GM18868 (cell line): ENCODE measurements around the gene ALDH18A1.
A peak's percentile ranks its signal among the peaks of the same experiment; 100 is the strongest.
"Not testable (repeated sequence)": the region's sequence is repeated elsewhere in the genome, so short reads cannot be mapped to it uniquely, and the experiment has no call there.

Experiments used
- ATAC-seq: cut with Tn5 transposase; IDR thresholded peaks from one replicate; pipeline ENCODE4 v1.9.1; 2021; ENCODE audit warnings: mild to moderate bottlenecking, moderate library complexity; ENCODE audit not compliant: unreplicated experiment

Gene ALDH18A1

DNA sequence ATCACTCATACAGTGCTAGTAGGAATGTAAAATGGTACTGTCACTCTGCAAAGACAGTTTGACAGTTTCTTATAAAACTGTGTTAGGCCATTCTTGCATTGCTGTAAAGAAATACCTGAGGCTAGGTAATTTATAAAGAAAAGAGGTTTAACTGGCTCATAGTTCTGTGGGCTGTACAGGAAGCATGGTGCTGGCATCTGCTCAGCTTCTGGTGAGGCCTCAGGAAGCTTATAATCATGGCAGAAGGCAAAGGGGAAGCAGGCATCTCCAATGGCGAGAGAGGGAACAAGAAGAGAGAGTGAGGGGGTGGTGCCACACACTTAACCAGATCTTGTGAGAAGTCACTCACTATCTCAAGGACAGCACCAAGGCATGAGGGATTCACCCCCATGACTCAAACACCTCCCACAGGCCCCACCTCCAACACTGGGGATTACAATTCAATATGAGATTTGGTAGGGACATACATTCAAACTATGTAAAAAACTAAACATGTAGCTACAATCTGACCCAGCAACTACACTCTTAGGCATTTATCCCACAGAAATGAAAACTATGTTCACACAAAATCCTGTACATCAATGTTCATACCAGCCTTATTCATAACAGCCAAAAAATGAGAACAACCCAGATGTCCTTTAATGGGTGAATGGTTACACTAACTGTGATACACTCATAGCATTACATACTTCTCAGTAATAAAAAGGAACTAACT lies 5.0 kb downstream of the ALDH18A1 start:
- no peak for ATAC-seq

DNA sequence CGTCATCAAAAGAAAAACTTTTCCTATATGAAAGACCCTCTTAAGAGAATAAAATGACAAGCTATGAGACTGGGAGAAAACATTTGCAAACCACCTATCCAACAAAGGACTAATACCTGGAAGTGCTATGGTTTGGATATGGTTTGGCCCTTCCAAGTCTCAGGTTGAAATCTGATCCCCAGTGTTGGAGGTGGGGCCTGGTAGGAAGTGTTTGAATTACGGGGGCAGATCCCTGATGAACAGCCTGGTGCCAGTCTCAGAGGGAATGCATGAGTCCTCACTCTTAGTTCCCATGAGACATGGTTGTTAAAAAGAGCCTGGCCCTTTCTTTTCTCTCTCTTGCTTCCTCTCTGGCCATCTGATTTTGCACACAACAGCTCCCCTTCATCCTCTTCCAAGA lies 6.3 kb downstream of the ALDH18A1 start:
- ATAC-seq: no peak

DNA sequence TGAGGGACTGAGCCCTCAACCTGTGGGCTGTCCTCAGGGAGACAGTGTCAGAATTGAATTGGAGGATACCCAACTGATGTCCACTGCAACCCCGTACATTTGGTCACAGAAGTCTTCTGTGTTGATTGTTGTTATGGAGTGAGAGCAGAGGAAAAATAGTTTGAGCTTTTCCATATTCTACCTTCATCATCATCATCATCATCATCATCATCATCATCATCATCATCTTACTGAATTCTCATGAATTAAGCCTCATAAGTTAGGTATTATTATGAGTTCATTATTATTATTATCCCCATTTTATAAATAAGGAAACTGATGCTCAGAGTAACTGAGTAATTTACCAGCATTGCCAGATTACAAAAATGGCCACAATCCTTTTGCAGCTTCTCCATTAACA lies 8.4 kb downstream of the ALDH18A1 start:
- ATAC-seq: no peak

DNA sequence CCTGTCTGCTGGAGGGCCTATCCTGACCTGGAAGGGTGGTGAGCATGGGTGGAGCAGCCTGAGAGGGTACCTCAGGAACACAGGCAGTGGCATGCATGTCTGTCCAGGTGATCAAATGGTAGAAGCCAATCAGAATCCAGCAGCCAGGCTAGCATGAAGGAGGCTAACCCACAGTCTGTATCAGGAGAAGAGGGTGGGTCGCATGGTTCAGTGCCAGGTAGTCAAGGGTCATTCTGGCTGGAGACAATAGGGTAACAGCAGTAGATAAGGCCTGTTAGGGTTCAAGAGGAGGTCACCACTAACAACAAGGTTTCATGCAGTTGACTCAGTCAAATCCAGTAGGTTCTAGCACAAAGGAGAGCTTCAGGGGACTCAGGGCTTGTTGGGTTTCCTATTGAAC lies 10.4 kb downstream of the ALDH18A1 start:
- no peak for ATAC-seq

DNA sequence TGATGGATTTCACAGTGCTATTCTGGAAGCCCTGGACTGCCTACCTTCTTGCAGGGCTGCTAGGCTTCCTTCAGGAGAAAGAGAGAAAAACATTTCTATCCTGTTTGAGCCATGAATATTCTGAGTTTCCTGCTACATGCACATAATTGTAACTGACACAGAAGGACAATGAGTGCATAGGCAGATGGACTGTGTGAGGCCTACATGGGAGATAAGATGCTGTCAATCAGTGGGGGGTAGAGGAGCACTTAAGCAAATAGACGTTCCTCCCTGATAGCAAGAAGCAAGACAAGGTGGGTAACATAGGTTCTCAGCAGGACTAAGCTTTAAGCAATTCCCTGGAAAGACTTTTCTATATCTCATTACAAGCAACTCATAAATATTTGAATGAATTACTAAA lies 11.6 kb downstream of the ALDH18A1 start:
- ATAC-seq: no peak

DNA sequence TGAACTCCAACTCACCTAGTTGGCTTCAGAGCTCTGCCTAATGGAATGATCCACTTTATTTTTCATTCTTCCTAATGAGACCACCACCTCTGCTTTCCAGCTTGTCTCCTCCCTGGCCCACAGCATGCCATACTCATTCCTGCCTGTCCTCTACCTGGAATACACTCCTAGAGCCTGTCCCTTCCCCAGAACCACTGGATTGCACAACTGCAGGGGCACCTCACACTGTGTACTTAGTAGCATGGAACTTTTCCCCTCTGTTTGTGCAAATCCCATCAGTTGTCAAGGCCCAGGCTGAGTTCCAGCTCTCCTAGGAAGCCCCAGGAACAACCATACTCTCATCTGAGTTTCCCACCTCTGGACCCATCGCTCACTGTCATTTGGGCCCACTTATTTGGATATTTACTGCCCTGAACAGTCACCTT lies 15.6 kb downstream of the ALDH18A1 start:
- ATAC-seq: no peak

DNA sequence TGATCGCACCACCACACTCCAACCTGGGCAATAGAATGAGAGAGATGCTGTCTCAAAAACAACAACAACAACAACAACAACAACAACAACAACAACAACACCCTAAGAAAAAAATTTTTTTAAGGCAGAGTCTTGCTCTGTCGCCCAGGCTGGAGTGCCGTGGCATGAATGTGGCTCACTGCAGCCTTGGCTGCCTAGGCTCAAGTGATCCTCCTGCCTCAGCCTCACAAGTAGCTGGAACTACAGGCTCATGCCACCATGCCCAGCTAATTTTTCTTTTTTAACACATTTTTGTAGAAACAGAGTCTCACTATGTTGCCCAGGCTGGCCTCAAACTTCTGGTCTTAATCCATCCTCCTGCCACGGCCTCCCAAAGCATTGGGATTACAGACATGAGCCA lies 18.6 kb downstream of the ALDH18A1 start:
- no peak for ATAC-seq

DNA sequence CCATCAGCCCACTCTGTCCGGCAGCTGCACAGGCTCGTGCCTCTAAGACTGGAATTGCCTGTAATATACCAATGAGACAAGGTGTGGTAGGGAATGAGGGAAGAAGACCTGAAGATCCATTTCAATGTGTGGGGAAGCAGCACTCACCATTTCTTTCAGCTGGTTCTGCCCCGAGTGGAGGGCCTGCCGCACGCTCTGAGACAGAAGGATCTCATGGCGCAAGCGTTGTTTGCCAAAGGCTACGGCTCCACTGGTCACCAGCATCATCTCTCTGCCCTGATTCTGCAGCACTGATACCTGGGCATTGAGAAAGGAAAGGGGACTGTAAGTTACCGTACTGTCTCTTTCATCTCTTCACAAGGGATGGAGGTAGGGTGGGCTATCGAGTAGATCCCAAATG lies 19.4 kb downstream of the ALDH18A1 start:
- no peak for ATAC-seq

DNA sequence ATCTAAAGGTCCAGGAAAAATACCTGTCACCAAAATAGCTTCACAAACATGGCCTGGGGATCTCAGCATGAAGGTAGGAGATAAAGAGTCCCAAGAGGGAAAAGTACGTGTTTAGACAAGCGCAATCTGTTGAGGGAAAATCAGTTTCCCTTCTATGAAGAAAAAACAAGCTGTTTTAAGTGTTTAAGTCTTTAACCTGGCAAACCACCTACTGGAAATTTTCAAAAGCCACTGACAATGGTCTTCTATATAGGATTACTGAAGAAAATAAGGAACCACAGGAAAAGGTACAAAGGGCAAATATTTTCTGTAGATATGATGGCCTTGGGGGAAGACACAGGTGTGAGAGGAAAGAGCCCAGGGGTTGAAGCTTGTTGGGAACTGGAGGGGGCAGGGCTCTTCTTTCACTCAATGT lies 21.2 kb downstream of the ALDH18A1 start:
- ATAC-seq: no peak

DNA sequence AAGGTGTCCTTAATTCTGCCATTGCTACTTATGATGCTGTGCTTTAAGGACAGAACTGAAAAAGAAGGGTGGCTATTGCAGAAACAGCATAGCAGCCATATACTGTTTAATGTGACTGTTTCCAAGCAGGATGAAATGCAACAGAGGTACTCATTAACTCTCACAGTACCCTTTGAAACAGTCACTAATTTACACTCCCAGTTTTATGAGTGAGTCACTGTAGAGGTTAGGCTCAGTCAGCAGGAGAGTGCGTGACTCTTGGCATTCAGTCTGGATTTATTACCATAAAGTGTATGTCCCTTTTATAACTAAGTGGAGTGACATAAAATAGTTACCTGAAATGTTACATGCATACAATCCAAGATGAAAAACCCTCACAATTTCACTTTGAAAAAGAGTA lies 27.7 kb downstream of the ALDH18A1 start:
- no peak for ATAC-seq

DNA sequence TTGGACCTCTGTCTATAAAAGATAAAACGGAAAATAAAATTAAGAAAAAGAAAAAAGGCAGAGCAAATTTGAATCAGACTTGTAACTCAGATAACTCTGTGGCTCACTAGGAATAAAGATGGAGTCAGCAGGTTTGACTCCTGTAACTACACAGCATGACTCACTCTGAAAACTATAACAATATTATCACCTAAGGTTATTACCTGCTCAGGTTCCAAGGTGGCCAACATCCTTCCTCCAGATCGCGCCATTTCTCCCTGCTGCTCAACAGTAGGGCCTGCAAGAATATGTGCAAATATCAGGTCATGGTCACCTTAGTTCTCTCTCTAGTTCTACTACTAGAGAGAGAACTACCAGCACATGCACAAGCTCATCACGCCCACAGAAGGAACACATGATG lies 30.0 kb downstream of the ALDH18A1 start:
- ATAC-seq: no peak

DNA sequence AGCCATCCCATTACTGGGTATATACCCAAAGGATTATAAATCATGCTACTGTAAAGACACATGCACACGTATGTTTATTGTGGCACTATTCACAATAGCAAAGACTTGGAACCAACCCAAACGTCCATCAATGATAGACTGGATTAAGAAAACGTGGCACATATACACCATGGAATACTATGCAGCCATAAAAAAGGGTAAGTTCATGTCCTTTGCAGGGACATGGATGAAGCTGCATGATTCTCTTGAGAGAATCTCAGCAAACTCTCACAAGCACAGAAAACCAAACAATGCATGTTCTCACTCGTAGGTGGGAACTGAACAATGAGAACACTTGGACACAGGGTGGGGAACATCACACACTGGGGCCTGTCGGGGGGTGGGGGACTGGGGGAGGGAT lies 36.1 kb downstream of the ALDH18A1 start:
- ATAC-seq: not testable (repeated sequence)

DNA sequence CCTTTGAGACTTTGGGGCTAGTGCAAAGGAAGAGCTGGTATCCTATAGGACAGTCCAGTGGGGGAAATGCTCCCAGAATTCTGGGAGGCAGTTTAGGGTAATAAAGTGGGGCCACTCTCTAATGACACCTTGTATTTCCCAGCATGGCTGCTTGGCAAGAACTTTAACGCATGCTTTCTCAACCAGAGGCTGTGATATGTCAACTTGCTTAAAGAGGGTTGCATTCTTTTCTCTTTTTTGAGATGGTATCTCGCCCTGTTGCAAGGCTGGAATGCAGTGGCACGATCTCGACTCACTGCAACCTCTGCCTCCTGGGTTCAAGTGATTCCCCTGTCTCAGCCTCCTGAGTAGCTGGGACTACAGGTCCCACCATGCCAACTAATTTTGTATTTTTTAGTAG lies 38.4 kb downstream of the ALDH18A1 start:
- no peak for ATAC-seq

DNA sequence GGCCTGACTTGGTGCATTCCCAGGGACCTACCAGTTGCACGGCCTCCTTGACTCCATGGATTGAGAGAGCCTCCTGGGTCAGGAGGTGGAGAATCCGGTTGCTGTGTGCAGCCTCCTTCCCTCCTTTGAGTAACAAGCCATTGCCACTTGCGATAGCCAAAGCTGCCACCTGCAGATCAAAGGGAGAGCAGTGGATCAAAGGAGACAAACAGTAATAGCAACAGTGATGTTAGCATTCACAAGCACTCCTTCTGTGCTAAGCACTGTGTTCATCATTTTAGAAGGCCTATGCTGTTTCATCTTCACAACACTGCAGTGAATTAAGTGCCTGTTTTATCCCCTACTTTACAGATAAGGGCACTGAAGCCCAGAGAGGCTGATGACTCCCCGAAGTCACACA lies 40.1 kb downstream of the ALDH18A1 start:
- no peak for ATAC-seq

DNA sequence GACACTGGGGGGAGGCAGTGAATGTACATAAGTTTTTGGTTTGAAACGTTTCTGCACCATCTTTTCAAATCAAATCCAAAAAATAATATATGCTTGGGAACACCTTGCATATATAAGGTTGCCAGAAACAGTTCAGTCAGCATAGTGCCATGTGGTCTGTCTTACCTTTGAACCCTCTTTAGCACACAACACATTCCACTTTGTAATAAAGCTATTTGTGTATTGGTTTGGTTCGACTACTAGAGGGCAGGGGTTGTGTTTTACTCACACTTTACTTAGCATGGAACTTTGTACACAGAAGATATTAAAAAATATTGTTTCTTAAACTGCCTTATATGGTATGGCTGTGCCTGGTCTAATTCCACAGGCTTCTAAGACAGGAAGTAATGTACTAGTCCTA lies 43.2 kb downstream of the ALDH18A1 start:
- no peak for ATAC-seq

DNA sequence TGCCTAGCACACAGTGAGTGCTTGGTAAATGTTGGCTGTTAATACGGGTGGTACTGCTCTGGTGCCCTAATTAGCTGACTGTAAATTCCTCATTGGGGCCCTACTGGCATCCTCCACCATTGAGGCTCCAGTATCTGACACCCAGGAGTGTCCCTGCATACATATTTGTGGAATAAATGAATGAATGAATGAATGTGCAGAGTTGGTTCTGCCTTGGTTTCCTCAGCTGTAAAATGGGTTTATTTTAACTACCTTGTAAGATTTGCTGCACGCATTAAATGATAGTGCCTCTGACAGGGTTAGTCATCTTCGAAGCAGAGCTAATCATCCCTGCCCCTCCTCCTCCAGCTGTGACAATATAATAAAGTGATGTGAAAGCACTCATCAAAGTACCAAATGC lies 45.8 kb downstream of the ALDH18A1 start:
- ATAC-seq: no peak

DNA sequence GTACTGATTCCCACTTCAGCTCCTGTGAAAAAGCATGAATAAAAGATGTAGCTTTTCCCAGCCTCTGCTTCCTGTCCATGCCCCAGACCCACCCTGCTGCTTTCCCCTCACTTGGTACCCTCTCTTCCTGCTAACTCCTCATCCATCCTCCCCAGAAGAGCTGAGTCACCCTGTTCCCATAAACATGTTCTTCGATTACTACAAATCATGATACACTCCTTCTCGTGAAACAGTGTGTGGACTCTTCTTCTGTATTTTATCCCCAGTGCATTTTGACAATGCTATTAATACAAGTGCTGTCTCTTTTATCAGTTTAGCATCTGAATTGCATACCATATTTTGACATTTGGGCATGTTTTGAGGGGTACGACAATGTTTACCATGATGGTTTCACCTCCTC lies 49.6 kb downstream of the ALDH18A1 start:
- ATAC-seq: no peak

DNA sequence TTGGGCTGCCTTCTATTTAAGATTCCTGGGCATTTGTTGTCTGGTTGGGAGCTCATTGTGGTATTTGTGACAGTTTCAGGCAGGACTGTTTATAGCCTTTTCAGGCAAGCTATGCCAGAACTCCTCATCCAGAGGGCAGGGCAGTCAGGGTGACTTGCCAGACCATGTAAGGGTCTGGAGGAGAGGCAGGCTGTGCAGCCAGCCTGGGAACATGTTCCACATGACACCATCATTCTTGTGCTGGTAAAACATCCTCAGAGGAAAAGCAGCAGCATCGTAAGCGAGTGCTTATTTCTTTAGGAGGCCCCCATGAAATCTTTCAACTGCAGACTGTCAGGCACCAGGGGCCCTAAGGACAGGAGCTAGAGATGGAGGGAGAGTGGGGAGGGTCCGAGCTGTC lies 51.3 kb downstream of the ALDH18A1 start:
- ATAC-seq: no peak

DNA sequence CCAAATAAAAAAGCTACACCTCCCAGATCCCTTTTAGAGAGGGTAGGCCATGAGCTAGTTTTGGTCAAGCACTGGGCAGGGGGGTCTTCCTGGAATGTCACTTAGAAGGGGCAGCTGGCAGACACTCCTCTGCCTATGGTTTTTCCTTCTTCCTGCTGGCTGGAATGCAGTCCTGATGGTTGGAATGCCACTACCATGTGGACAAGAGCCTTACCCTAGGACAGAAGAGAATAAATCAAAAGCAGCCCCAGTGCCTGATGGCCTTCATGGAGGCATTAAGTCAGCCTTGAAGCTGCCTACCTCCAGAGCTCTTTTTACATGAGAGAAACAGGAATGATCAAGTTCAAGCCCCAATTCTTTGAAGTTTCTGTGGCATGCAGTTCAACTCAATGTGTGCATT lies 51.9 kb downstream of the ALDH18A1 start:
- ATAC-seq: no peak

DNA sequence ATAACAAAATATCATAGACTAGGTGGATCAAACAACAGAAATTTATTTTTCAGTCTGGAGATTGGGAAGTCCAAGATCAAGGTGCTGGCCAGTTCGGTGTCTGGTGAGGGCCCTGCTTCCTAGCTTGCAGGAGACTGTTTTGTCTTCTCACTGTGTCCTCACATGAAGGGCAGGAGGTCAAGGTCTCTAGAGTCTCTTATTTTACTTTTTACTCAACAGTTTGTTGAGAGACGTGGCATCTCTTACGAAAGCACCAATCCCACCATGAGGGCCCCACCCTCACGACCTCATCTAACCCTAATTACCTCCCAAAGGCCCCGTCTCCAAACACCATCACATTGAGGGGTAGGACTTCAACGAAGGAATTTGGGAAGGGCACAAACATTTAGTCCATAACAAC lies 54.1 kb downstream of the ALDH18A1 start:
- no peak for ATAC-seq

DNA sequence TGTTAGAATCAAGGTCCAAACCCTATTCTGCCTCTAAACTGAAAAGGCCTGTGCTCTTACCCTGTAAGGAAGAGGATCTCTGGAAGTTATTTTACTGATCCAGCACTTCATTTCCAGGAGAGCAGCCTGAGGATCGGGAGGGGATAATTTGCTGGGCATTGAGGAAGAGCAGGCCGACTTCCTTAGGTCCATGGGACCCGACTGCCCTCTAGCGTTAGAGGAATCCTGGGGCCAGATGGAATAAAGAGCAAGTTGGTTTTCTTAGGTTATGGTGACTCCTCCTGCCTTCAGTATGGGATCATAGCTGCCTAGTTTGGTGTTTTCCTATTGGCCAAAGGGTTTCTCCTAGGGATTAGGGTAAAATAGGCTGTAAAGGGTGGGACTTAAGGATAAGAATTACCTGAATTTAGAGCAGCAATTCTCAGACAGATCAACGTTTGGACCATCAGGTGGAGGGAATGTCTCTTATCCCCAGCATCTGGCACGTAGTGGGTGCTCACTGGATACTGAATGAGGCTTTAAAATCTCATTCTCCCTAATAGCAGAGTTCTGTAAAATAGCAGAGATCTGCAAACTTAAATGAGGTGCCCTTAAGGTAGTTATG lies 55.3 kb downstream of the ALDH18A1 start:
- peak; percentile 66 for ATAC-seq

DNA sequence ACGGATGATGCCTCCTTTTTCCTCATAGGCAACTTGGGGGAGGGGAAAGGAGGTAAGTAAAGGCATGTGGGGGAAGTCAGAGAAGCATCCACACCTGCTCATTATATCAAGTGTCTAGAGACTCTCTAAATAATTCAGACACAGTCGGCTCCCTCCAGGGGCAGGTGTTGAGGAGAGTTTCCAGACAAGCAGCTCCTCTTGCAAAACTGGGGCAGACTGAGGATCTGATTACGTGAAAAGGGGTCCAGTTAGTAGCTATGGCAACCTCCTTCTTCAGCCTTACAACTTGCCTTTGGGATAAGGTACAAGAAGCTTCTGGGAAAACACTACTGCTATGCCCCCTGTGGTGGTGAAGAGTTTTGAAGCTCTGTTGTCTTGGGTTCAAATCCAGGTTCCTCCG lies 56.4 kb downstream of the ALDH18A1 start:
- ATAC-seq: no peak

DNA sequence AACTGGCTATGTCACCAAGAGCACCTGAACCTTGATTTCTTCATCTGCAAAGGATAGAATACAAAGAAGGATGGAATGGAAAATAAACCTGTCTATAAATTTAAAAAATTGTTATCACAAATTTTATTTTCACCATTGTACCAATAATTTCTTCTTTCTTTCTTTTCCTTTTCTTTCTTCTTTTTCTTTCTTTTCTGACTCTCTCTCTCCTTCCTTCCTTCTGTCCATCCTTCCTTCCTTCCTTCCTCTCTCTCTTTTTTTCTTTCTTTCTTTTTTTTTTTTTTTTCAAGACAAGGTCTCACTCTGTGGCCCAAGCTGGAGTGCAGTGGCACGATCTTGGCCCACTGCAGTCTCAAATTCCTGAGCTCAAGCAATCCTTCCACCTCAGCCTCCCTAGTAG lies 58.7 kb downstream of the ALDH18A1 start:
- no peak for ATAC-seq
